ENCODE data around the gene MESP1.
A peak's percentile ranks its signal among the peaks of the same experiment; 100 is the strongest.

Gene MESP1

GRCh38 chr15:89755701-89756100, 4.7 kb upstream of the MESP1 start:
- no peak for FAIRE-seq

DNA sequence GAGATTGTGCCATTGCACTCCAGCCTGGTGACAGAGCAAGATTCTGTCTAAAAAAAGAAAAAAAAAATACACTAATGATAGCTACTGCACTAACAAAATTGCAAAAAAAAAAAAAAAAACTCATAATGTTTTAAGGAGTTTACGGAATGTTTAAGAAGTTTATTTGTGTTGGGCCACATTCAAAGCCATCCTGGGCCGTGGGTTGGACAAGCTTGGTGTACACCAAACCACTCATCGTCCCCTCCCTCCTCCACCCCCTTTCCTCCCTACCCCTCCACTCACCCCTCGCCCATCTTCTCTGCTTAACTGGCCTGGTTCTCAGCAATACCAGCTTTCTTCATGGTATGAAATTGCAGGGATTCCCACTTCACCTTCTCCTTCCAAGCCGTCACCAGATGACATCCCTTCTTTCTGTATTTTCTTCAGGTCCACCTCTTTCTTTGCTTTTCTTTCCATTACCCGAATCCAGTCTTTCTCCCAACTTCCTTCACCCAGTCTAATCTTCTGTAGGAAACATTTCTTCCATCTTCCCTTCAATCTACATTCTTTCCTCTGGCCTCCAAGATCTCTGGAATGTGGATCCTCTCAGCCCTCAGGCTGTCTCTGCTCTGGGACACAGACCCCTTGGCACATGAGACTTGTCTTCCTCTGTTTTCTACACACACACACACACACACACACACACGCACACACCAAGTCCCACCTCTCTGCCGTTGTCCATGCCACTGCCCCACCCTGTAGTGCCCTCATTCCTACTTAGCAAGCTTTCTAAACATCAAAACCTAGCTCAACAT, 3.5 kb upstream of the MESP1 start:
- FAIRE-seq, result no peak

DNA sequence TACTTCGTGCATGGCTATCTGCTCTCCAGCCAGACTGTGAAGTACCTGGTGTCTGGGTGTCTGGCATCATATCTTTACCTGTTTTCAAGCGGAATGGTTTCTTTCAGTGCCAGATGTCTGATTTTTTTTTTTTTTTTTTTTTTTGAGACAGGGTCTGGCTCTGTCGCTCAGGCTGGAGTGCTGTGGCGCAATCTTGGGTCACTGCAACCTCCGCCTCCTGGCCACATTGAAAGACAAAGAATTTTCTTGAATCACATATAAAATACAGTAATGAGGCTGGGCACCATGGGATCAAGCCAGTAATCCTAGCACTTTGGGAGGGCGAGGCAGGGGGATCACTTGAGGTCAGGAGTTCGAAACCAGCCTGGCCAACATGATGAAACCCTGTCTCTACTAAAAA, 2.8 kb upstream of the MESP1 start:
- no peak for FAIRE-seq

- FAIRE-seq, result no peak
Observed at GRCh38 chr15:89751748-89752147, 699 bp upstream of the MESP1 start.

- no peak for FAIRE-seq
Observed at GRCh38 chr15:89749951-89750559, 994 bp downstream of the MESP1 start.

DNA sequence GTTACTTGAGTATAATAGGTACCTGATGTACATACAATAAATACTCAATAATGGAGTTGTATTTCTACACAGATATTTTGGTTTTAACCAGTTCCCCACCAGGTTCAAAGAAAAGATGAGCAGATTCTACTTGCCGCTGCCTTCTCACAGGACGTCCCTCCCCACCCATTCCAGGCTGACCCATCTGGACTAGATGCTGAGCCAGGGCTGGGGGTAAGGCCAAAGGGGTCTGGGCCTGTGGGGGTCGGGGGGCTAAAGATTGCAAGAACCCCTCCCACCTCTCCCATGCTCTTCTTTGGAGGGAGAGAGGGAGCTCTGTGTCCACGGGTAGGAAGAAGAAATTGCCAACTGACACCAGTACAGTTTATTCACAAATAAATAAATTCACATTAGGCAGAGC, 1.5 kb downstream of the MESP1 start:
- FAIRE-seq, result no peak

GRCh38 chr15:89749054-89749453, 2.0 kb downstream of the MESP1 start:
- FAIRE-seq, result no peak

DNA sequence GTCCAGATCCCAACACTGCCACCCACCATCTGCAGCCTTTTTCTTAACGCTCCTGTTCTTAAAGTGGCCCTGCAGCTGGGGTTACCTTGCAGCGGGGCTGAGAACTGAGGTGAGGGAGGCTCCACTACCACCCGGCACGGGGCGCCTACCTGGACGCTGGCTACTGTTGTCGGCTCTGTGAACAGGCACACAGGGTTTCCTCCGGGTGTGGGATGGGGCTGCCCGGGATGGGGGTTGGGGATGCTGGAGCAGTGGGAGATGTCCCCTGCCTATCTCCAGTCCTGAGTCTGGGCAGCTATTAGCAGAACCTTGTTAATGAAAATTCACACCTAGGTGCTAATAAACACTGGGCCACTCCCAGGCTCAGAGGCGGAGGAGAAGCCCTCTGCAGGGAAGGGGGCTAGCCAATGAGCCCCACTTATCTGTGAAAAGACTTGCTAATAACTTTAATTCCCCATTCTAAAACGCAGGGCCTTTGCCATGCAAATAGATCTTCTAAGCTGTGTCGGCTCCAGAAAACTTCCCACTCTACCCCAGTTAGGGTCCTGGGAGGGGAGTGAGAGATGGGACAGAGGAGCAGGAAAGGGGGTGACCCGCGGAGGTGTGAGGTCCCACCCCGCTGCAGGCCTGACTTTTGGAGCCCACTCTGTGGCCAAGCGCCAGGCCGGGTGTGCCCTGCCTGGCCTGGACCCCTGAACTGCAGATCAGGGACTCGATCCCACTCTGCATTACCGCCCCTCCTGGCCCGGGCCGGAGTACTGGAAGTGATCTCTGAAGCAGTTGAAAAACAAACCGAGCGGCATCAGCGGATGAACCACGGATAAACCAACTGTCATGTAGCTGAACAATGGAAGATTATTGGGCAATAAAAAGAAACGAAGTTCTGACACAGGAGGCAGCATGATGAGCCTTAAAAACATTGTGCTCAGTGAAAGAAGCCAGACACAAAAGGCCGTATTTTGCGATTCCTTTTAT, 3.1 kb downstream of the MESP1 start:
- no peak for FAIRE-seq

DNA sequence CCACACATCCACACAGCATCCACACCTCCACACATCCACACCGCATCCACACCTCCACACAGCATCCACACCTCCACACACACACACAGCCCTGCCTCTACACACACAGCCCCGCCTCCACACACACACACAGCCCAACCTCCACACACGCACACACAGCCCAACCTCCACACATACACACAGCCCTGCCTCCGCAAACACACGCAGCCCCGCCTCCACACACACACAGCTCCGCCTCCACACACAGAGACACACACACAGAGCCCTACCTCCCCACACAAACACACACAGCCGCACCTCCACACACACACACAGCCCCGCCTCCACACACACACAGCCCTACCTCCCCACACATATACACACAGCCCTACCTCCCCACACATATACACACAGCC, 4.7 kb downstream of the MESP1 start:
- FAIRE-seq, result no peak

DNA sequence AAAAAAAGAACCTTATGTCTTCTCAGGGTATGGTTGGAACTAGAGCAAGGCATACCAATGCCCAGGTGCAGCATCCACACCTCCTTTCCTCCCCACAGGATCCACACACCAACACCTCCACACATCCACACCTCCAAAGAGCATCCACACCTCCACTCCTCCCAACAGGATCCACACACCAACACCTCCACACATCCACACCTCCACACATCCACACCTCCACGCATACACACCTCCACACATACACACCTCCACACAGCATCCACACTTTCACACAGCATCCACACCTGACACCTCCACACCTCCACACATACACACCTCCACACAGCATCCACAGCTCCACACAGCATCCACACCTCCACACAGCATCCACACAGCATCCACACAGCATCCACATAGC, 5.3 kb downstream of the MESP1 start:
- FAIRE-seq, result no peak

DNA sequence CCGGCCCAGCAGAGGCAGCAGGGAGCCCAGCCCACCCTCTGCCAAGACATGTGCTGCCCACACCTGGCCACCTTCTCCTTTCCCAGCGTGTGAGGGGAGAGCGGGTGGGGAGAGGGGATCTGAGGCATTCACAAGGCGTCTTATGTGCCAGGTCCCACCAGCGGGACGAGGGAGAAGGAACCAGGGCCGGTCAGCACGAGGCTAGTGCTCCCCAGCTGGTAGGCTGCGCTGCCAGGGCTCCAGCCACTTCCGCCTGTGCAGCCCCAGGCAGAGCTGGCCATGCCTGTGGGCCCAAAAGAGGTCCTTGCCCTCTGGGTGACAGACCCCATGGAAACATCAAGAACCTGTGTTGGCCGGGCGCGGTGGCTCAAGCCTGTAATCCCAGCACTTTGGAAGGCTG, 5.9 kb downstream of the MESP1 start:
- FAIRE-seq, result no peak

- FAIRE-seq, result no peak
Observed at GRCh38 chr15:89743594-89743993, 7.5 kb downstream of the MESP1 start.

DNA sequence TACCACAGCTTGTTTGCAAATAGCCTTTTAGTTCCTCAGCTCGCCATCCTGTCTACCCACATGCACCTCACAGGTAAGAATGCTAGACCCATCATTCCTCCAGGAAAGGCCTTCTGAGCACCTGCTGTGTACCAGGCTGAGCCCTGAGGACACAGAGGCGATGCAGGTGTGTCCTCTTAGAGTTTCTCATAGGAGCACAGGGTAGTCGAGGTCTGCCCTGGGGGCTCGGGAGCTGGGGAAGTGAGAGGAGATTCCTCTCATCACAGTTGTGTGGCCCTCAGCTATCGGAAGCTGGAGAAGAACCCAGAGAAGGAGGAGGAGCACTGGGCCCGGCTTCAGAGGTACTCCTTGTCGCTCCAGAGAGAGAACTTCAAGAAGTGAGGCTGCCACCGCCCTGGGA, 8.0 kb downstream of the MESP1 start:
- no peak for FAIRE-seq

DNA sequence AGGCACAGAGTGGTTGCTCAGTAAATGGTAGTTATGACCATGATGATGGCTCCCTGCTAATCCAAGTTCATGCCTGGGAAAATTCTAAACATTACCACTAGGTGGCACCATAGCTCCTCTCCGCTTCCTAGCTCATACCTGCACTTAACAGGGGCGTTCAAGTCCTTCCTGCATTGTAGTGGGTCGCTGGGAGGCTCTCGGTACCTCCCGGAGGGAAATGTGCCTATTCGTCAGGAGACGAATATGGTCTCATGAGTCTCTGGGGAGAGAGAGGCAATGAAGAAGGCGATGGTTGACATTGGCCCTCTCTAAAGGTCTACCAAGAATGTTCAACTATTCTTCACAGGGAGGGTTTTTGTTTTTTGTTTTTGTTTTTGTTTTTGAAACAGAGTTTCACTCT, 10.9 kb downstream of the MESP1 start:
- peak; percentile 69 for FAIRE-seq

DNA sequence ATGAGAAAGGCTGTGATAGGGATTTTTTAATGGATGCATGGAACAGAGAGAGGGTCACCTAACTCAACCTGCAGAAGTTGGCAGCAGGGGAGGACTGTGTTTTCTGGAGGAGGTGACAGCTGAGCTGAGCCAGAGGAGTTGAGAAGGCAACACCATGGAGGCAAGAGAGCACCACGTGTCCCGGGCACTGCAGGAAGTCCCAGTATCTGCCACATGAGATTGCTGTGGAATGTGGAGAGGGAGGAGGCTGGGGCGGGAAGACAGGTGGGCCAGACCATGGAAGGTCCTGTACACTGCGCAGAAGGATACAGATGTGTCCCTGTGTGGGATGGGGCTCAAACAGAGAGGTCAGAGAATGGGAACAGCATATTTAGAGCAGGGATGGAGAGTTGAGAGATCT, 15.3 kb downstream of the MESP1 start:
- no peak for FAIRE-seq

DNA sequence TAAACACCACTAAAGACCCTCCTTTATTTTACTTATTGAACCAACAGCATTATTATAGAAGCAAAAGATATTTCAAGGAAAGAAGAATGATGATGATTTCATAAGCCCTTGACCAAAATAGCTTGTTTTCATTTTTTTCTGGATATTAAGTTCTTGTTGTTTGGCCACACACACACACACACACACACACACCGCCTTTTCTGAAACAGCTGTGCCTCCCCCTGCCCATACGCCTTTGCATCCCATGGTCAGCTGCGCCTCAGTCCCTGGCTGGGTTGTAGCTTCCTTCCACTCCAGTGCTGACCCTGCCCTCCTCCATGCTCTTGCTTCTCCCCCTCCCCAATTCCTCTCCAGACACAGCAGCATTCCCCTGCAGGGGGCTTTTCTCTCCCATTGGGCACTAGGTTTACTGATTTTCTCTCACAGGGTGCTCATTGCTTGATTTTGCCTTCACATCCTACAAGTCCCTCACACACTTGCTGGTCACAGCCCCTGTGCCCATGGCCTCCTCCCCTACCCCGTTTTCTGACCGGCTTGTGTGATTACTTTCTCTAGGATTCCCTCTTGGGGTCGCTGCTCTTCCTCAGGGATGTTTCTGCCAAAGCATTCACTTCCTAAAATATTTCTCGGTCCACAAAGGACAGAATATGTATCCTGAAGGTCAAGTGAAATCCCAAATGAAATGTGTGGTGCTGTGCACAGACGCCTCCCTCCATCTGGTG, 18.4 kb downstream of the MESP1 start:
- FAIRE-seq, result no peak

DNA sequence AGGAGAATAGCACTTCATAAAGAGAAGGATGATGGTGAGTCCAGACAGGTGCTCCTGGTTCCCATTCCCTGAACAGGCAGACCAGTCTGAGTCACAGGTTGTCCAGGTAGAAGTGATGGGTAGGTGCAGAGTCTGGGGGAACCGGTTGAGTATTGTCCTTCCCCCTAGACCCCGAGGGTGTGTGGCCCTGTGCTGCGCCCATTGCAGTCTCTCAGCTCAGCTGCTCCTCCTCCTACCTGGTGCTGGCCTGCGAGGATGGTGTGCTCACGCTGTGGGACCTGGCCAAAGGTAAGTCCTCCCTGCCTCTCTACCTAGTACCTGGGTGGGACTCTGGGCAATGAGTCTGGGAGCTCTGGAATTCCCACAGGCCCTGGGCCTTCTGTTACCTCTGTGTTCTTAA, 19.8 kb downstream of the MESP1 start:
- FAIRE-seq, result no peak

DNA sequence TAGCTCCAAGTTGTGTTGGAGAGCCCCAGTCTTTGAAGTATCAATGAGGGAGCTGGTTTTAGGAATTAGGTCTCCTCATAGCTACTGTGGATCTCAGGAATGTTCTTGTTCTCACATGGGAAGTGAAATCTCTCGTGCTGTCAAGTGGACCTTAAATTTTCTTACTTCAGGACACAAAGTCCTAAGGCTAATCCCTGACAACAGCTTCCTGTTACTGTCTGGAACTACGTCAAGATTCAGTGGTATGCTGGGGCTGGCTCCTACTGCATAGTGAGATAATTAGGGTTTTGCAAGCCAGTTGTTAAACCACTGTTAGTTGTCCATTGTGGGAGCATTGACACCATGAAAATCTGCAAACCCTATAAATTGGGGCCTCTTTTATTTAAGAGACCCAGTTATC, 22.8 kb downstream of the MESP1 start:
- no peak for FAIRE-seq

DNA sequence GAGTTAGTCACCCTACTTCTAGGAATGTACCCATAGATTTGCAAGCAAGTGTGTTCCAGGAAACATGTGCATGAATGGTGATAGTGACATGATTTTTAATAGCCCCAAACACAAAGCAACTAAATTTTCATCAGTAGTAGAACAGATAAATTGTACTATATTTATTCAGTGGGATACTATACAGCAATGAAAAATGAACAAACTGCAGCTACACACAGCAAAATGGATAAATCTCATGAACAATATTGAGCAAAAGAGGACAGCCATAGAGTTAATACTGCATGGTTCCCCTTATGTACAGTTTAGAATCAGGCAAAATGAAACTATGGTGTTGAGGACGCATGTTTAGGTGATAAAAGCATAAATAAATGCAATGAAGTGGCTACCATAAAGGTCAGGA, 26.0 kb downstream of the MESP1 start:
- FAIRE-seq, result no peak

DNA sequence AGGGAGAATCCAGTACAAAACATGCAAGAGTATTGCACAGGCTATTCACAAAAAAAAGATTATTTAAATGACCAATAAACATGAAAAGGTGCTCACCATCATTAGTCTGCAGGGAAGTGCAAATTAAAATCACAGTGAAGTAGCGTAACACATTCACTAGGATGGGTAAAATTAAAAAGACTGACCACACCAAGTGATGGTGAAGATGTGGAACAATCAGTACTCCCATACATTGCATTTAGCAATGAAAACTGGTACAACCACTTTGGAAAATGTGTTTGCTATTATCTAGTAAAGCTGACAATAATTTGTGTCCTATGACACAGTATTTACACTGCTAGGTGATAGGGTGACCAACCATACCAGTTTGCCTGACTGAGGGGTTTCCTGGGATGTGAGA, 26.4 kb downstream of the MESP1 start:
- FAIRE-seq, result no peak

- FAIRE-seq, result no peak
Observed at GRCh38 chr15:89723031-89723430, 28.0 kb downstream of the MESP1 start.

GRCh38 chr15:89714775-89715174, 36.3 kb downstream of the MESP1 start:
- no peak for FAIRE-seq

DNA sequence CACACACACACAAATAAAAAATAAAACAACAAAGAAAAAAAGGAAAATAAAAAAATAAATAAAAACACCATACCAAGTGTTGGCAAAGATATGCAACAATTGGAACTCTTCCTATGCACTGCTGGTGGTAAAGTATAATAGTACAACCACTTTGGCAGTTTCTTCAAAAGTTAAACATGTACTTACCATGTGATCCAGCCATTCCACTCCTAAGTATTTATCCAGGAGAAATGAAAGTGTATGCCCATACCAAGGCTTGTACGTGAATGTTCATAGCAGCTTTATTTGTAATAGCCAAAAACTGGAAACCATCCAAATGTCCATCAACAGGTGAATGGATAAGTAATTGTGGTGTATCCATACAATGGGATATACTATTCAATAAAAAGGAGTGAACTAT, 43.5 kb downstream of the MESP1 start:
- no peak for FAIRE-seq

Data from colon (tissue), 2 donors.